ENCODE results near the gene CNTRL. TPM values are rescaled to one million over a fixed set of nuclear protein-coding genes. Genes with fewer than 3 reads are reported as not detected.
A peak's percentile ranks its signal among the peaks of the same experiment; 100 is the strongest.

CNTRL gene
- total RNA-seq, 2 donors from 2014 or later: 11.4 to 31.0 TPM

- peak overlapping the region; percentile 76 to 91 for H3K27ac ChIP-seq
- peak overlapping the region; percentile 96 for H3K4me3 ChIP-seq
- H3K27me3 ChIP-seq (replicated peaks; ENCODE audit: insufficient read depth): no peaks in the 10 kb centered on the region
- peak; percentile 26 for TF ChIP-seq CTCF (IDR thresholded peaks at IDR 0.05)
- no peaks in the 10 kb centered on the region for H3K36me3 ChIP-seq
- no peaks in the 10 kb centered on the region for H3K9me3 ChIP-seq
- H3K4me1 ChIP-seq (ENCODE audit: control insufficient read depth in 1 of 2, low read depth in 2 of 2): peaks cover 12 to 32% of the 10 kb centered on the region in 2 donors
- no peak for ATAC-seq (ENCODE audit: insufficient number of reproducible peaks, low FRiP score, low read depth)
- no peak for DNase-seq (ENCODE audit: low spot score)
Observed at GRCh38 chr9:121071756-121072421, 2.9 kb upstream of the CNTRL start.

GRCh38 chr9:121073038-121073437, 1.7 kb upstream of the CNTRL start:
- Histone ChIP-seq H3K4me3 (peak overlapping the region; percentile 96), H3K4me1 (ENCODE audit: control insufficient read depth in 1 of 2, low read depth in 2 of 2) (peaks cover 12 to 32% of the 10 kb centered on the region in 2 donors), H3K36me3 (no peaks in the 10 kb centered on the region), H3K27me3 (replicated peaks; ENCODE audit: insufficient read depth) (no peaks in the 10 kb centered on the region), H3K9me3 (no peaks in the 10 kb centered on the region), H3K27ac (peak overlapping the region; percentile 76 to 91)
- ATAC-seq (ENCODE audit: insufficient number of reproducible peaks, low FRiP score, low read depth): peak; percentile 54
- TF ChIP-seq CTCF (IDR thresholded peaks at IDR 0.05): no peak
- no peak for DNase-seq (ENCODE audit: low spot score)

GRCh38 chr9:121075251-121076036, 689 bp downstream of the CNTRL start:
- DNase-seq (ENCODE audit: low spot score) (no peak), ATAC-seq (ENCODE audit: insufficient number of reproducible peaks, low FRiP score, low read depth) (no peak)

GRCh38 chr9:121082075-121082474, 7.3 kb downstream of the CNTRL start:
- DNase-seq (ENCODE audit: low spot score) (no peak), ATAC-seq (ENCODE audit: insufficient number of reproducible peaks, low FRiP score, low read depth) (no peak)
- H3K4me1 ChIP-seq (ENCODE audit: control insufficient read depth in 1 of 2, low read depth in 2 of 2): no peaks in the 10 kb centered on the region
- no peaks in the 10 kb centered on the region for H3K27me3 ChIP-seq (replicated peaks; ENCODE audit: insufficient read depth)
- no peak overlapping the region for H3K4me3 ChIP-seq
- TF ChIP-seq CTCF (IDR thresholded peaks at IDR 0.05): no peak
- H3K9me3 ChIP-seq: no peaks in the 10 kb centered on the region
- peaks cover 4% of the 10 kb centered on the region for H3K36me3 ChIP-seq
- no peak overlapping the region for H3K27ac ChIP-seq

More at GRCh38 chr9:121075251-121076036, 689 bp downstream of the CNTRL start:
- peak overlapping the region; percentile 96 for H3K4me3 ChIP-seq
- no peaks in the 10 kb centered on the region for H3K36me3 ChIP-seq
- H3K27ac ChIP-seq: peak overlapping the region; percentile 76 to 91
- H3K9me3 ChIP-seq: no peaks in the 10 kb centered on the region
- TF ChIP-seq CTCF (IDR thresholded peaks at IDR 0.05): no peak
- H3K27me3 ChIP-seq (replicated peaks; ENCODE audit: insufficient read depth): no peaks in the 10 kb centered on the region
- H3K4me1 ChIP-seq (ENCODE audit: control insufficient read depth in 1 of 2, low read depth in 2 of 2): peaks cover 12 to 32% of the 10 kb centered on the region in 2 donors

GRCh38 chr9:121085661-121086060, 10.9 kb downstream of the CNTRL start:
- H3K4me3 ChIP-seq: no peak overlapping the region
- ATAC-seq (ENCODE audit: insufficient number of reproducible peaks, low FRiP score, low read depth) (no peak), DNase-seq (ENCODE audit: low spot score) (no peak)
- no peak overlapping the region for H3K27ac ChIP-seq
- H3K36me3 ChIP-seq: peaks cover 9% of the 10 kb centered on the region
- TF ChIP-seq CTCF (IDR thresholded peaks at IDR 0.05): no peak
- no peaks in the 10 kb centered on the region for H3K4me1 ChIP-seq (ENCODE audit: control insufficient read depth in 1 of 2, low read depth in 2 of 2)
- no peaks in the 10 kb centered on the region for H3K9me3 ChIP-seq
- H3K27me3 ChIP-seq (replicated peaks; ENCODE audit: insufficient read depth): no peaks in the 10 kb centered on the region
